IMR-90 (cell line): Measurements from ENCODE around the gene COL4A3. TPM values are rescaled to one million over a fixed set of nuclear protein-coding genes. Genes with fewer than 3 reads are reported as not detected.

ENCODE experiments used
- ATAC-seq: fragments of 200-7000 bp; cut with Tn5 transposase; 2 replicates; pipeline ENCODE4 v1.9.1; 2020; ENCODE audit warnings: low read depth, mild to moderate bottlenecking, moderate library complexity
- BruUV-seq: library from RNA; stranded (reverse); fragments of 400-500 nt; replicated peaks from 2 replicates; lab custom pipeline; 2021; lab: Mats Ljungman, UMichigan
- CTCF ChIA-PET: fragments of 300-600 bp; formaldehyde crosslinking; extraction: SDS; loops from one replicate; lab custom pipeline; 2021; ENCODE audit warnings: antibody characterized with exemption; lab: Yijun Ruan, JAX
- POLR2A ChIA-PET: fragments of 300-600 bp; sonication (Branson Sonifier 250); formaldehyde crosslinking; loops from one replicate; lab custom pipeline; 2022; ENCODE audit warnings: antibody characterized with exemption; ENCODE audit not compliant: unreplicated experiment; lab: Charles Lee
- DNase-seq: peaks from one replicate; pipeline ENCODE4 v3.0.0; 2013
- H2AFZ ChIP-seq: replicated peaks from 2 replicates; pipeline ENCODE3; 2013; ENCODE audit warnings: low read length, mild to moderate bottlenecking; ENCODE audit not compliant: poor library complexity
- H2AK5ac ChIP-seq: 2 replicates; pipeline ENCODE4 v1.6.1; 2013; ENCODE audit warnings: low read depth, low read length, inconsistent platforms
- H2AK9ac ChIP-seq: replicated peaks from 2 replicates; pipeline ENCODE3; 2013; ENCODE audit warnings: mild to moderate bottlenecking, low read depth, low read length, moderate library complexity; ENCODE audit not compliant: poor library complexity
- H2BK120ac ChIP-seq: 2 replicates; pipeline ENCODE4 v1.6.1; 2013; ENCODE audit warnings: low read depth, low read length, inconsistent platforms
- H2BK15ac ChIP-seq: 3 replicates; pipeline ENCODE4 v1.6.1; 2013; ENCODE audit warnings: low read depth, low read length, inconsistent platforms
- H2BK20ac ChIP-seq: 2 replicates; pipeline ENCODE4 v1.6.1; 2013; ENCODE audit warnings: low read depth, mild to moderate bottlenecking, inconsistent platforms, low read length, moderate library complexity
- H2BK5ac ChIP-seq: 2 replicates; pipeline ENCODE4 v1.6.1; 2013; ENCODE audit warnings: mild to moderate bottlenecking, low read depth, low read length, inconsistent platforms; ENCODE audit not compliant: poor library complexity, severe bottlenecking
- H3K14ac ChIP-seq: replicated peaks from 2 replicates; pipeline ENCODE4 v1.6.1; 2013; ENCODE audit warnings: low read depth, low read length, inconsistent platforms
- H3K18ac ChIP-seq: 2 replicates; pipeline ENCODE4 v1.6.1; 2013; ENCODE audit warnings: low read depth, low read length, control low read depth
- H3K23ac ChIP-seq: 2 replicates; pipeline ENCODE4 v1.6.1; 2013; ENCODE audit warnings: low read depth, low read length, inconsistent platforms
- H3K27ac ChIP-seq: 2 replicates; pipeline ENCODE4 v1.5.1; 2013; ENCODE audit warnings: mild to moderate bottlenecking, control low read depth, low read length; ENCODE audit not compliant: insufficient read depth
- H3K27me3 ChIP-seq: 2 replicates; pipeline ENCODE4 v1.6.1; 2013; ENCODE audit warnings: low read length; ENCODE audit not compliant: control insufficient read depth, insufficient read depth
- H3K36me3 ChIP-seq: 2 replicates; pipeline ENCODE4 v1.6.1; 2013; ENCODE audit warnings: low read length, mixed read lengths; ENCODE audit not compliant: control insufficient read depth, insufficient read depth
- H3K4ac ChIP-seq: 2 replicates; pipeline ENCODE4 v1.6.1; 2013; ENCODE audit warnings: low read depth, low read length, inconsistent platforms
- H3K4me1 ChIP-seq: 2 replicates; pipeline ENCODE4 v1.6.1; 2013; ENCODE audit warnings: low read length, mixed read lengths; ENCODE audit not compliant: control insufficient read depth, insufficient read depth
- H3K4me2 ChIP-seq: 2 replicates; pipeline ENCODE4 v1.6.1; 2013; ENCODE audit warnings: low read depth, mild to moderate bottlenecking, control low read depth, low read length, moderate library complexity
- H3K4me3 ChIP-seq: 2 replicates; pipeline ENCODE4 v1.5.1; 2013; ENCODE audit warnings: low read depth, mild to moderate bottlenecking, control low read depth, low read length, moderate library complexity; ENCODE audit not compliant: insufficient read depth
- H3K56ac ChIP-seq: 2 replicates; pipeline ENCODE4 v1.6.1; 2013; ENCODE audit warnings: low read length, inconsistent platforms; ENCODE audit not compliant: insufficient read depth; ENCODE audit errors: extremely low read depth
- H3K79me1 ChIP-seq, 2 experiments: 2 replicates each; pipeline ENCODE4 v1.6.1; 2013; ENCODE audit warnings: low read length in 2 of 2, inconsistent platforms in 1 of 2, low read depth in 1 of 2
- H3K9ac ChIP-seq: 2 replicates; pipeline ENCODE4 v1.6.1; 2013; ENCODE audit warnings: low read depth, low read length, control low read depth
- H3K9me1 ChIP-seq: 2 replicates; pipeline ENCODE4 v1.6.1; 2013; ENCODE audit warnings: low read length, inconsistent platforms; ENCODE audit not compliant: insufficient read depth
- H3K9me3 ChIP-seq: 2 replicates; pipeline ENCODE4 v1.6.1; 2013; ENCODE audit warnings: low read length; ENCODE audit not compliant: control insufficient read depth, insufficient read depth
- H4K20me1 ChIP-seq: 2 replicates; pipeline ENCODE4 v1.6.1; 2013; ENCODE audit warnings: low read length, inconsistent platforms; ENCODE audit not compliant: insufficient read depth
- H4K5ac ChIP-seq: 2 replicates; pipeline ENCODE4 v1.6.1; 2013; ENCODE audit warnings: mild to moderate bottlenecking, low read depth, low read length, control low read depth
- H4K8ac ChIP-seq, 2 experiments: 2 replicates each; pipeline ENCODE4 v1.6.1; 2013; ENCODE audit warnings: low read depth in 2 of 2, low read length in 2 of 2, control low read depth in 1 of 2, inconsistent platforms in 1 of 2
- H4K91ac ChIP-seq: 2 replicates; pipeline ENCODE4 v1.6.1; 2013; ENCODE audit warnings: low read depth, low read length, inconsistent platforms; ENCODE audit not compliant: insufficient read depth
- CEBPB ChIP-seq: IDR thresholded peaks from 2 replicates; pipeline ENCODE4 v1.6.1; 2012; ENCODE audit warnings: low read depth, low read length, improper control_type of control experiment
- CHD1 ChIP-seq: IDR thresholded peaks from 2 replicates; pipeline ENCODE4 v1.6.1; 2012; ENCODE audit warnings: low read depth, low read length, improper control_type of control experiment
- ELK1 ChIP-seq: fragments of 150-350 bp; IDR thresholded peaks from 2 replicates; pipeline ENCODE4 v1.6.1; 2016; ENCODE audit warnings: low read depth, mild to moderate bottlenecking, low read length, moderate library complexity, borderline replicate concordance
- FOS ChIP-seq: fragments of 150-350 bp; IDR thresholded peaks from 2 replicates; pipeline ENCODE4 v1.6.1; 2016; ENCODE audit warnings: low read depth, low read length
- MAFK ChIP-seq: IDR thresholded peaks from 2 replicates; pipeline ENCODE4 v1.6.1; 2012; ENCODE audit warnings: low read depth, low read length, improper control_type of control experiment
- MAZ ChIP-seq: IDR thresholded peaks from 2 replicates; pipeline ENCODE4 v1.6.1; 2012; ENCODE audit warnings: low read depth, mild to moderate bottlenecking, low read length, improper control_type of control experiment, moderate library complexity, borderline replicate concordance
- NFE2L2 ChIP-seq: fragments of 150-350 bp; IDR thresholded peaks from 2 replicates; pipeline ENCODE4 v1.6.1; 2016; ENCODE audit warnings: low read depth, mild to moderate bottlenecking, low read length
- POLR2A ChIP-seq: IDR thresholded peaks from 2 replicates; pipeline ENCODE4 v1.6.1; 2012; ENCODE audit warnings: mild to moderate bottlenecking, low read depth, low read length
- RAD21 ChIP-seq: IDR thresholded peaks from 2 replicates; pipeline ENCODE4 v1.6.1; 2012; ENCODE audit warnings: low read length, improper control_type of control experiment
- RCOR1 ChIP-seq: IDR thresholded peaks from 2 replicates; pipeline ENCODE4 v1.6.1; 2012; ENCODE audit warnings: mild to moderate bottlenecking, low read length, improper control_type of control experiment; ENCODE audit not compliant: insufficient replicate concordance
- RFX5 ChIP-seq: IDR thresholded peaks from 2 replicates; pipeline ENCODE4 v1.8.0; 2012; ENCODE audit warnings: low read depth, mild to moderate bottlenecking, low read length, moderate library complexity
- dilution Hi-C: fragments of 300-500 bp; cut with HindIII; formaldehyde crosslinking; loops from one replicate; pipeline ENCODE4 v1.14.3; 2018; ENCODE audit warnings: low sequenced_read_pairs; ENCODE audit not compliant: unreplicated experiment
- in situ Hi-C: fragments of 300-500 bp; cut with MboI; formaldehyde crosslinking; loops from 3 replicates; pipeline ENCODE4 v1.14.3; 2019; ENCODE audit warnings: low sequenced_read_pairs, inconsistent platforms, mixed read lengths
- intact Hi-C: fragments of 100-400 bp; cut with micrococcal nuclease; formaldehyde crosslinking; loops from 2 replicates; pipeline ENCODE4 v1.10.0; 2022
- polyA plus RNA-seq, 3 experiments: library from polyadenylated mRNA; depleted of rRNA; stranded (reverse); fragments of >200 nt; gene quantifications; 2 replicates each; pipeline ENCODE4 v1.2.3, GENCODE V29; 2012; ENCODE audit warnings: low replicate concordance in 1 of 3
- total RNA-seq: library from RNA; depleted of rRNA; stranded (reverse); fragments of >200 nt; gene quantifications from 2 replicates; pipeline ENCODE4 v1.2.3, GENCODE V29; 2012
- TF ChIP-seq, protein P1 (sequence below): fragments of 150-350 bp; IDR thresholded peaks from 2 replicates; pipeline ENCODE4 v1.6.1; 2017; ENCODE audit warnings: mild to moderate bottlenecking, antibody characterized with exemption, low read length, low read depth

Gene COL4A3
- total and polyA plus RNA-seq, 2 of the 4 experiments (the other 2 are of a cell fraction) = not detected

GRCh38 chr2:227280895-227281294 lies 116.5 kb downstream of the COL4A3 start:
- no peak overlapping the region for H3K23ac ChIP-seq
- no peaks in the 10 kb centered on the region for H4K20me1 ChIP-seq
- H4K5ac ChIP-seq = no peak overlapping the region
- H3K4ac ChIP-seq = no peak overlapping the region
- no peak overlapping the region for H3K14ac ChIP-seq
- no peak overlapping the region for H2AK9ac ChIP-seq
- DNase-seq (peak; percentile 5), ATAC-seq (peak; percentile 68)
- ChIA-PET CTCF (no interaction called here), POLR2A (no interaction called here)
- no peak overlapping the region for H3K4me2 ChIP-seq
- TF ChIP-seq CHD1 (no peak), MAZ (no peak), RAD21 (no peak), FOS (no peak), POLR2A (no peak), RCOR1 (no peak), CEBPB (no peak), MAFK (no peak), NFE2L2 (no peak), ELK1 (no peak), RFX5 (no peak)
- TF ChIP-seq, protein P1, sequence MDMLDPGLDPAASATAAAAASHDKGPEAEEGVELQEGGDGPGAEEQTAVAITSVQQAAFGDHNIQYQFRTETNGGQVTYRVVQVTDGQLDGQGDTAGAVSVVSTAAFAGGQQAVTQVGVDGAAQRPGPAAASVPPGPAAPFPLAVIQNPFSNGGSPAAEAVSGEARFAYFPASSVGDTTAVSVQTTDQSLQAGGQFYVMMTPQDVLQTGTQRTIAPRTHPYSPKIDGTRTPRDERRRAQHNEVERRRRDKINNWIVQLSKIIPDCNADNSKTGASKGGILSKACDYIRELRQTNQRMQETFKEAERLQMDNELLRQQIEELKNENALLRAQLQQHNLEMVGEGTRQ = no peak
- no peak overlapping the region for H4K91ac ChIP-seq
- H3K9ac ChIP-seq = no peak overlapping the region
- dilution Hi-C loops (no loop called here), intact Hi-C loops (no loop called here), in situ Hi-C loops (no loop called here)
- no peak overlapping the region for H4K8ac ChIP-seq
- H2BK5ac ChIP-seq = no peak overlapping the region
- H3K9me3 ChIP-seq = no peaks in the 10 kb centered on the region
- H3K79me1 ChIP-seq = no peaks in the 10 kb centered on the region
- H3K56ac ChIP-seq = no peak overlapping the region
- BruUV-seq = no TSS peak
- no peaks in the 10 kb centered on the region for H3K9me1 ChIP-seq
- no peak overlapping the region for H2BK15ac ChIP-seq
- no peak overlapping the region for H2AFZ ChIP-seq
- H3K4me1 ChIP-seq = no peaks in the 10 kb centered on the region
- H3K36me3 ChIP-seq = no peaks in the 10 kb centered on the region
- H2AK5ac ChIP-seq = no peak overlapping the region
- H3K27ac ChIP-seq = no peak overlapping the region
- no peak overlapping the region for H2BK20ac ChIP-seq
- H3K27me3 ChIP-seq = no peaks in the 10 kb centered on the region
- no peak overlapping the region for H3K18ac ChIP-seq
- no peak overlapping the region for H3K4me3 ChIP-seq
- H2BK120ac ChIP-seq = no peak overlapping the region
